BLaER1 (cell line): Measurements from ENCODE around the gene SYTL1.

ENCODE experiments used
- H3K27ac ChIP-seq: shearing (Covaris generic); formaldehyde crosslinking; 2 replicates; pipeline ENCODE4 v1.8.1; 2022
- H3K27me3 ChIP-seq: shearing (Covaris generic); formaldehyde crosslinking; 2 replicates; pipeline ENCODE4 v1.8.1; 2022
- H3K36me3 ChIP-seq: shearing (Covaris generic); formaldehyde crosslinking; 2 replicates; pipeline ENCODE4 v1.8.1; 2022
- H3K4me1 ChIP-seq: shearing (Covaris generic); formaldehyde crosslinking; 2 replicates; pipeline ENCODE4 v1.8.1; 2022
- H3K4me2 ChIP-seq: shearing (Covaris generic); formaldehyde crosslinking; 2 replicates; pipeline ENCODE4 v1.8.1; 2022
- H3K4me3 ChIP-seq: shearing (Covaris generic); formaldehyde crosslinking; 2 replicates; pipeline ENCODE4 v1.8.1; 2022
- H3K9ac ChIP-seq: shearing (Covaris generic); formaldehyde crosslinking; 2 replicates; pipeline ENCODE4 v1.8.1; 2022
- H3K9me3 ChIP-seq: shearing (Covaris generic); formaldehyde crosslinking; 2 replicates; pipeline ENCODE4 v1.8.1; 2022
- H4K20me1 ChIP-seq: shearing (Covaris generic); formaldehyde crosslinking; 2 replicates; pipeline ENCODE4 v1.8.1; 2022
- Cebpa-rat ChIP-seq: shearing (Covaris generic); IDR thresholded peaks from 2 replicates; pipeline ENCODE4 v1.8.1; 2022

Gene SYTL1

DNA sequence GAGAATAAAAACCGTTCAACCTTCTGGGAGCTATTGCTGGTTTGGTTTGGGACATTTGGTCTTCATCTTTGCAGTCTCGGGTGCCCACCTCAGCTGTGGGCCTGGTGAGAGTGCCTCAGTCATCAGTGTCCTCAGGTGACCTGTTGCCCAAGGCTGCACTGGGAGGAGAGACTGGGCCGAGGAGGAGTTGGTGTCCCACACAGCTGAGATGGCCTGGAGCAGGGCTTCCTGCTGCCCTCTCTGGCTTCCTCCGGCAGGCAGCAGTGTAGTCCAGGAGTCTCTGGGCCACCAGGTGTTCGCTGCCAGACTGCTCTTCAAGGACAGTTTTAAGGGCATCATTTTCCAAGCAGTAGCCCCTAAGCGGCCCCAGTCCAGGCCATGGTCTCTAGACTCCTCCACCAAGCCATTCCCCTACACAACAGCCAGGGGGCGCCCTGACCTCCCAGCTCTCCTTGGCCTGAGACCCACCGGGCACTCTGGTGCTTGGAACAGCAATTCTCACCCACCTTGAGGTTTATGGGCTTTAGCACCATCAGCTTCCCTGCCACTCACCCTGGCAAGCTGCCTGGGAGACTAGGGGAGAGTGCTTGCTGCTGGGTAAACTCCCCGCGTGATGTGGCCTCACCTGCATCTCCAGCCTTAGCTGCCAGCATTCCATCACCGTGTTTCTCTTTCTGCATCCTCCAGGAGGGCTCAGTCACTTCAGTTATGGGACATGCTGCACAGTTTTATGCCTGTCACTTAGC lies 9.1 kb upstream of the SYTL1 start:
- Histone ChIP-seq H3K4me1 (peaks cover 6% of the 10 kb centered on the region; the same call in 1 of the 2 replicates), H3K4me3 (no peak overlapping the region), H3K27me3 (no peaks in the 10 kb centered on the region), H4K20me1 (peaks cover 50% of the 10 kb centered on the region), H3K27ac (no peak overlapping the region), H3K9me3 (no peaks in the 10 kb centered on the region), H3K36me3 (peaks cover 96% of the 10 kb centered on the region), H3K4me2 (no peak overlapping the region), H3K9ac (no peak overlapping the region)
- TF ChIP-seq Cebpa-rat: no peak

- Histone ChIP-seq H4K20me1 (peaks cover 39% of the 10 kb centered on the region), H3K27ac (no peak overlapping the region), H3K4me3 (no peak overlapping the region), H3K4me1 (peaks cover 4% of the 10 kb centered on the region), H3K4me2 (no peak overlapping the region), H3K27me3 (no peaks in the 10 kb centered on the region), H3K9ac (no peak overlapping the region), H3K9me3 (no peaks in the 10 kb centered on the region), H3K36me3 (peaks cover 85% of the 10 kb centered on the region)
- no peak for TF ChIP-seq Cebpa-rat
Observed at GRCh38 chr1:27333717-27334279, 8.0 kb upstream of the SYTL1 start.

DNA sequence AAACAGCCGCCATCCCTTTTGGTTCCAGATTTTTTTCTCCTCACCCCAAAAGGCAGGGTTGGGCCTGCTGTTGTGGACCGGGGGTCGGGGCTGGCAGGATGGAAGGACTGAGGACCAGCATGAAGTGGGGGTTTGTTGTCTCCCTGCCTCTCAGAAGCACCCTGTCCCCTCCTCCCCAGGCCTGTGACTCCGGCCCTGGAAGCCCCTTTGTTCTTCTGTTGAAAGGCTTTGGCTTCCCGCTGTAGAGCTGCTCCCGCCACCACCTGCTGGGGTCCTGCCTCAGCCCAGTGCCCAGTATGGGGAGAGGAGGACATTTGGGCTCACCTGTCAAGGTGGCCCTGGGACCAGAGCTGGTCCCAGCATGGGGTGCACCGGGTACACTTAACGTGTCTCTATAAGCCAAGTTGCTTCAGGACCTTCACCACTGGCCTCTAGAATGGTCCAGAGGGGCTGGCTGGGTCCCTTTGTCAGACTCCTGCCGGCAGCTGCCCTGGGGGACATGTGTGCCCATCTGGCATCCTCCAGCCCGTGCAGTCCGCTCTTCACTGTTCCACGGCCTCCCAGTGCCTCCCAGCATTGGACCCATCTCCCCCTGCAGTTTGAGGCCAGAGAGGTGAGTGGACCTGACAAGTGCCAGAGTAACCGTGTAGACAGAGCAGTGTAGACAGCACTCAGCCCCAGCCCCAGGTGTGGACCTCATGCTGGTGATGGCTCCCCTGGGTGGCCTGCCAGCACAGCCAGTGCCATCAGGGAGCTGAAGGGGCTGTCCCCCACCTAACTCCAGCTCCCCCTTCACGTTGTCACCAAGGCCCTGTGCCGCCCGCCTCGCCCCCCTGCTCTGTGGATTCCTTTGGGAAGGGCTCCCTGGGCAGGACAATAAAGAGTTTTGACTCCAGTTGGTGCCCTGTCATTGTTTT lies 6.1 kb upstream of the SYTL1 start:
- Histone ChIP-seq H3K27me3 (no peaks in the 10 kb centered on the region), H3K4me3 (no peak overlapping the region), H3K9ac (no peak overlapping the region), H3K9me3 (no peaks in the 10 kb centered on the region), H4K20me1 (peaks cover 19% of the 10 kb centered on the region), H3K27ac (no peak overlapping the region), H3K4me1 (peaks cover 23% of the 10 kb centered on the region), H3K36me3 (peaks cover 66% of the 10 kb centered on the region), H3K4me2 (no peak overlapping the region)
- TF ChIP-seq Cebpa-rat: no peak

DNA sequence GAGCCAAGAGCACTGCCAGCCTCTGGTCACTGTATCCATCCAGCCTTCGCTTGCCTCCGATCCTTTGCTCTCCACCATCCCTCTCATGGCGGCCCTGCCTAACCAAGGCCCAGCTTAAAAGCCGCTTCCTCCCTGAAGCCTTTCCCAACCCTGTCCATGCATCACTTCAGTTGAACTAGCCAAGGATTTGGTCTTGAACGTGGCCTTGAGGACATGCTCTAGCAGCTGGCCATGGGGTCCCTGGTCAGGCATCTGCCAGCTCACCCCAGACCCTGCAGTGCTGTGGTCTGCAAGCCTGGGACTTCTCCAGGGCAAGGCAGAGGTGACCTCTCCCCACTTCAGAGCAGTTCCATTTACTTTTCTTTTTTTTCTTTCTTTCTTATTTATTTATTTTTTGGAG lies 5.1 kb upstream of the SYTL1 start:
- TF ChIP-seq Cebpa-rat: no peak
- Histone ChIP-seq H3K9ac (no peak overlapping the region), H3K4me3 (no peak overlapping the region), H3K9me3 (no peaks in the 10 kb centered on the region), H3K27ac (no peak overlapping the region), H3K27me3 (no peaks in the 10 kb centered on the region), H3K4me1 (peaks cover 32% of the 10 kb centered on the region), H3K4me2 (no peak overlapping the region), H3K36me3 (peaks cover 56% of the 10 kb centered on the region), H4K20me1 (peaks cover 9% of the 10 kb centered on the region; the same call in 1 of the 2 replicates)

- H3K9ac ChIP-seq: peak overlapping the region; percentile 12; the same call in 1 of the 2 replicates
- peak overlapping the region; percentile 94 for H3K4me2 ChIP-seq
- H3K27ac ChIP-seq: peak overlapping the region; percentile 62
- H4K20me1 ChIP-seq: no peaks in the 10 kb centered on the region
- H3K9me3 ChIP-seq: no peaks in the 10 kb centered on the region
- H3K27me3 ChIP-seq: no peaks in the 10 kb centered on the region
- peaks cover 48% of the 10 kb centered on the region for H3K4me1 ChIP-seq
- TF ChIP-seq Cebpa-rat: no peak
- no peak overlapping the region for H3K4me3 ChIP-seq
- H3K36me3 ChIP-seq: peaks cover 36% of the 10 kb centered on the region
Observed at GRCh38 chr1:27338751-27339150, 3.1 kb upstream of the SYTL1 start.

DNA sequence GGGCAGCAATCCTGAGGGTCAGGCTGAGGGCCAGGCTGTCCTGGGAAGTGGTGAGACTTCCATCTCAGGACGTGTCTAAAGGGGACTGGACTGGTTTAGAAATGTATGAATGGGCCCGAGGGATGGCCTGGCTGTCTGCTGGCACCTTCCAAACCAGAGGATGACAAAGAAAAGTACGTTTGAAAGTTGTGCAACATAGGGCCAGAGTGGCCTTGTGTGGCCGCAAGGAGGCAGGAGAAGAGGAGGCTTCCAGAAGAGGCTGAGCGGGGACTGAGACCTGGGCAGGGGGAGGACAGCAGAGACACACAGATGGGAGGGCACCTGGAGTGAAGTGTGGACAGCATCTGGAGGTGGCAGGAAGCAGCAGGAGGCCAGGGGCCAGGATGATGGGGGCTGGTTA lies 2.6 kb upstream of the SYTL1 start:
- peak; percentile 39; the same call in 1 of the 2 replicates for TF ChIP-seq Cebpa-rat

DNA sequence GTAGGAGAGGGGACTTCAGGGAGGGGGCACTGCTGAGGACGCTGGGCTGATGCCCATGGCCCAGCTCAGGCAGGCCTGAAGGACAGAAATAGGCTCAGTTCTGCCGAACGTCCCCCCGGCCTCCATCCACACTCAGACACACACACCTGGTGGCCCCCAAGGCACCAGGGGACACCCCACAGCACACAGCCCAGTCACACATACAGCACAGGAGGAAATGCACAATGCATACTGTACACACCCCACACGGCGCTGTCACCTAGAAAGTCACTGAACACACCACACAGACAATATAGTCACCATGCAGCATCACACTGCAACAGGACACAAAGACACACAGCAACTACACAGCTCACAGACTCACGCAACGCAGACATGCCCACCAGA lies 562 bp downstream of the SYTL1 start:
- H3K4me3 ChIP-seq: peak overlapping the region; percentile 78
- H3K27me3 ChIP-seq: no peaks in the 10 kb centered on the region
- H3K9me3 ChIP-seq: no peaks in the 10 kb centered on the region
- H3K4me2 ChIP-seq: peak overlapping the region; percentile 94
- H4K20me1 ChIP-seq: peaks cover 6% of the 10 kb centered on the region; the same call in 1 of the 2 replicates
- H3K36me3 ChIP-seq: peaks cover 27% of the 10 kb centered on the region
- H3K27ac ChIP-seq: peak overlapping the region; percentile 91
- no peak for TF ChIP-seq Cebpa-rat
- H3K4me1 ChIP-seq: peaks cover 67% of the 10 kb centered on the region
- H3K9ac ChIP-seq: peak overlapping the region; percentile 84

More for the DNA sequence above, 2.6 kb upstream of the SYTL1 start:
- Histone ChIP-seq H3K9ac (peak overlapping the region; percentile 12; the same call in 1 of the 2 replicates), H4K20me1 (no peaks in the 10 kb centered on the region), H3K27ac (peak overlapping the region; percentile 62), H3K4me1 (peaks cover 53% of the 10 kb centered on the region), H3K4me2 (peak overlapping the region; percentile 94), H3K27me3 (no peaks in the 10 kb centered on the region), H3K9me3 (no peaks in the 10 kb centered on the region), H3K4me3 (no peak overlapping the region), H3K36me3 (peaks cover 31% of the 10 kb centered on the region)

DNA sequence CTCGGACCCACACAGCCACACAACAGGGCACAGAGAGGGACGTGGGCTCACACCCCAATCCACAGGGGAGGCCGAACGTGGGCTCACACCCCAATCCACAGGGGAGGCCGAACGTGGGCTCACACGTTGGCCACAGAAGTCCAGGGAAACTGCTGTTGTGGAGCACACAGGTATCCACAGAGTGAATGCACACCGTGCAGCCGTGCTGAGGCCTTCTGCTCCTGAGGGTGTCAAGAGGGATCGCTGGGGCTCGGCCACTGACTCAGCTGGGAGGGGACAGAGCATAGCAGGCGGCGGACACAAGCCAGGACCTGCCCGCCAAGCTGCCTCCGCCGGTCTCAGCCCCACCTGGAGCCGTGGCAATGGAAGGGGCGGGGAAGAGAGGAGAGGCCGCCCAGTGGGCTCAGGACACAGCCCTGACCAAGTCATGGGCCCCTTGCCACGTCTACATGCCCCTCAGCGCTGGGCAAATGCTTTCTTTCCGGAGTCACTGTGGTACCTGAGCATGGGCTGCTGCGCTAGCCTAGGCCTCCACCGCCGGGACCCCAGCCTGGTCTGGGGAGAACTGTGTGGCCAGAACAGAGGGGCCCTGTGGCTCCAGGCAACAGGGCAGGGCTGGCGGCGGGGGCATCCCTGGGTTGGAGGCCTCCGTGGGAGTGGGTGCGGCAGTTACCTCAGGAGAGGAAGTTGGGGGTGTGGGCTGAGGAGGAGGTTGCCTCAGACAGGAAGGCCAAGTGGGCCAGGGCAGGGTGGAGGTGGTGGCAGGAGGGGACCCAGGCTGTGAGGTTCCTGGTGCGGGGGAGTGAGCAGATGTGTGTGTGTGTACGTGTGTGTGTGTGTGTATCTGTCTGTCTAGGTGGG lies 1.2 kb downstream of the SYTL1 start:
- peak overlapping the region; percentile 91 for H3K27ac ChIP-seq
- H4K20me1 ChIP-seq: peaks cover 6% of the 10 kb centered on the region; the same call in 1 of the 2 replicates
- peak overlapping the region; percentile 84 for H3K9ac ChIP-seq
- H3K4me3 ChIP-seq: peak overlapping the region; percentile 78
- H3K27me3 ChIP-seq: no peaks in the 10 kb centered on the region
- peaks cover 33% of the 10 kb centered on the region for H3K36me3 ChIP-seq
- H3K4me1 ChIP-seq: peaks cover 67% of the 10 kb centered on the region
- peak overlapping the region; percentile 94 for H3K4me2 ChIP-seq
- TF ChIP-seq Cebpa-rat: no peak
- H3K9me3 ChIP-seq: no peaks in the 10 kb centered on the region

- H3K36me3 ChIP-seq: peaks cover 37% of the 10 kb centered on the region
- no peaks in the 10 kb centered on the region for H3K27me3 ChIP-seq
- peak overlapping the region; percentile 78 for H3K4me3 ChIP-seq
- peak overlapping the region; percentile 94 for H3K4me2 ChIP-seq
- peak overlapping the region; percentile 84 for H3K9ac ChIP-seq
- peaks cover 6% of the 10 kb centered on the region; the same call in 1 of the 2 replicates for H4K20me1 ChIP-seq
- TF ChIP-seq Cebpa-rat: no peak
- peaks cover 65% of the 10 kb centered on the region for H3K4me1 ChIP-seq
- H3K27ac ChIP-seq: peak overlapping the region; percentile 91
- H3K9me3 ChIP-seq: no peaks in the 10 kb centered on the region
Observed at GRCh38 chr1:27343639-27344025, 1.8 kb downstream of the SYTL1 start.
